Panc1 (cell line): ENCODE data around the gene USP4. TPM values are rescaled to one million over a fixed set of nuclear protein-coding genes. Genes with fewer than 3 reads are reported as not detected.

Source experiments
- ATAC-seq: fragments of 200-7000 bp; cut with Tn5 transposase; 2 replicates; pipeline ENCODE4 v1.9.1; 2020; ENCODE audit warnings: mild to moderate bottlenecking, moderate library complexity
- BruUV-seq: library from RNA; stranded (reverse); fragments of 400-500 nt; replicated peaks from 2 replicates; lab custom pipeline; 2021; lab: Mats Ljungman, UMichigan
- CTCF ChIA-PET: fragments of 300-600 bp; sonication (Branson Sonifier 250); formaldehyde crosslinking; loops from one replicate; lab custom pipeline; 2022; ENCODE audit warnings: antibody characterized with exemption; lab: Charles Lee
- POLR2A ChIA-PET: fragments of 300-600 bp; sonication (Branson Sonifier 250); formaldehyde crosslinking; loops from one replicate; lab custom pipeline; 2022; ENCODE audit warnings: antibody characterized with exemption; lab: Charles Lee
- DNase-seq: peaks from one replicate; pipeline ENCODE4 v3.0.0-alpha.2; 2010; ENCODE audit warnings: low read depth, low spot score
- H3K27ac ChIP-seq: 2 replicates; pipeline ENCODE4 v1.5.1; 2011; ENCODE audit warnings: mild to moderate bottlenecking, low read length, inconsistent platforms
- H3K27me3 ChIP-seq: fragments of 200-500 bp; sonication (Bioruptor generic); 2 replicates; pipeline ENCODE4 v1.6.0; 2014; ENCODE audit warnings: low read length, inconsistent platforms; ENCODE audit not compliant: control insufficient read depth, insufficient read depth
- H3K36me3 ChIP-seq: fragments of 200-500 bp; sonication (Bioruptor generic); 2 replicates; pipeline ENCODE4 v1.5.1; 2014; ENCODE audit warnings: inconsistent platforms, mild to moderate bottlenecking, low read length, moderate library complexity; ENCODE audit not compliant: control insufficient read depth, insufficient read depth
- H3K4me1 ChIP-seq: 2 replicates; pipeline ENCODE4 v1.5.1; 2011; ENCODE audit warnings: inconsistent platforms, mild to moderate bottlenecking, low read length, moderate library complexity; ENCODE audit not compliant: control insufficient read depth, insufficient read depth
- H3K4me3 ChIP-seq, 2 experiments: 2 replicates each; pipeline ENCODE4 v1.5.1; 2011 to 2012; ENCODE audit warnings: low read depth in 2 of 2, low read length in 2 of 2, mild to moderate bottlenecking in 2 of 2, inconsistent platforms in 1 of 2, moderate library complexity in 1 of 2
- H3K9me3 ChIP-seq: fragments of 200-500 bp; sonication (Bioruptor generic); 2 replicates; pipeline ENCODE4 v1.5.1; 2014; ENCODE audit warnings: low read depth, mild to moderate bottlenecking, inconsistent platforms, low read length, moderate library complexity; ENCODE audit not compliant: control insufficient read depth, insufficient read depth
- POLR2AphosphoS5 ChIP-seq: IDR thresholded peaks from 2 replicates; pipeline ENCODE4 v1.6.1; 2012; ENCODE audit warnings: mild to moderate bottlenecking, low read depth, low read length, moderate library complexity
- SIN3A ChIP-seq: IDR thresholded peaks from 2 replicates; pipeline ENCODE4 v1.6.1; 2012; ENCODE audit warnings: low read depth, mild to moderate bottlenecking, low read length, moderate library complexity, borderline replicate concordance; ENCODE audit not compliant: insufficient read depth
- TCF7L2 ChIP-seq: IDR thresholded peaks from 2 replicates; pipeline ENCODE4 v1.6.1; 2011; ENCODE audit warnings: mild to moderate bottlenecking, low read depth, low read length, inconsistent platforms
- in situ Hi-C: cut with HindIII; loops from 2 replicates; pipeline ENCODE4 v1.10.0; 2016; ENCODE audit warnings: low sequenced_read_pairs, low pct_unique_long_range_greater_than_20kb
- intact Hi-C: fragments of 100-400 bp; cut with micrococcal nuclease; formaldehyde crosslinking; loops from one replicate; pipeline ENCODE4 v1.10.0; 2022; ENCODE audit not compliant: unreplicated experiment
- total RNA-seq: library from RNA; stranded (reverse); gene quantifications from one replicate; pipeline ENCODE4 v1.2.1, GENCODE V29; 2021; ENCODE audit not compliant: unreplicated experiment
- TF ChIP-seq, protein P1 (sequence below): fragments of 450-650 bp; IDR thresholded peaks from 2 replicates; pipeline ENCODE4 v1.5.1; 2017; ENCODE audit warnings: mild to moderate bottlenecking
- TF ChIP-seq, protein P2 (sequence below), 2 experiments: IDR thresholded peaks; 2 replicates each; pipeline ENCODE4 v1.6.1; 2011 to 2012; ENCODE audit warnings: low read depth in 2 of 2, control low read depth in 1 of 2, low read length in 1 of 2, mild to moderate bottlenecking in 1 of 2, moderate library complexity in 1 of 2; ENCODE audit not compliant: insufficient read depth in 1 of 2

Gene USP4
- total RNA-seq, 1 experiment from 2014 or later: 39.9 TPM

DNA sequence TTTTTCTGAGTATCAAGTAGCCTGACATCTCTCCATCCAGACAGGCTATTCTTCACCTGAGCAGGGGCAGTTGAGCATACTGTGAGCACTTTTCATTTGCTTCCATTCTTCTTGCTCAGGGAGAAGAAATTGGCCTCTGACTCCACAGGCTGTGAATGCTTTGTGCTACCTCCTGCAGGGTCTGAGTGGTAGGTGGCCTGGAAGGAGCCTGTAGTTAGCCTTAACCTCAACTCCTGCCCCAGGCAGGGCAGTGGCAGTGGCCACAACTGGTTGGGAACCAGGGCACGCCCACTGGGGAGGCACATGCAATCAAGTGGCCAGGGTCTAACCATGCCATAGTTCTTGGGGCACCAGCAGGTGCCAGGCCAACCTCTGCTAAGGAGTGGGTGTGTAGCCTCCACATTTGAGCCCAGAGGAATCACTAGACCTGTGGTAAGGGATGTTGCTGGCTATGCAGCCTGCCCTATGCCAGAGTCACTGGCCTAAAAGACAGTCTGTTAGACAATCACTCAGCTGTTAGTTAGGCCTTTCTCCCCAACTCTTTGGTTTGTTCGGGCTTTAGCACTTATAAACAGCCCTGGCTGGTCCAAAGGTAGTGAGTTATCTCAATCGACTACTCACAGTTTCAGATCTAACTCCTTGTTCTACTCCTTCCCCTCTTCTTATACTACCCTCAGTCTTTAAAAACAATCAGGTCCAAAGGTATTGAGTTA, 70.3 kb downstream of the USP4 start:
- ATAC-seq: no peak
- H3K27ac ChIP-seq: no peak overlapping the region
- H3K36me3 ChIP-seq: no peaks in the 10 kb centered on the region
- no peaks in the 10 kb centered on the region for H3K9me3 ChIP-seq
- intact Hi-C loops: no loop called here
- no peaks in the 10 kb centered on the region for H3K27me3 ChIP-seq
- no peak overlapping the region for H3K4me3 ChIP-seq
- no peak for DNase-seq
- BruUV-seq: no TSS peak
- ChIA-PET POLR2A (no interaction called here), CTCF (no interaction called here)
- H3K4me1 ChIP-seq: no peaks in the 10 kb centered on the region
- TF ChIP-seq TCF7L2 (no peak), POLR2AphosphoS5 (no peak), SIN3A (no peak)
- TF ChIP-seq, protein P1, sequence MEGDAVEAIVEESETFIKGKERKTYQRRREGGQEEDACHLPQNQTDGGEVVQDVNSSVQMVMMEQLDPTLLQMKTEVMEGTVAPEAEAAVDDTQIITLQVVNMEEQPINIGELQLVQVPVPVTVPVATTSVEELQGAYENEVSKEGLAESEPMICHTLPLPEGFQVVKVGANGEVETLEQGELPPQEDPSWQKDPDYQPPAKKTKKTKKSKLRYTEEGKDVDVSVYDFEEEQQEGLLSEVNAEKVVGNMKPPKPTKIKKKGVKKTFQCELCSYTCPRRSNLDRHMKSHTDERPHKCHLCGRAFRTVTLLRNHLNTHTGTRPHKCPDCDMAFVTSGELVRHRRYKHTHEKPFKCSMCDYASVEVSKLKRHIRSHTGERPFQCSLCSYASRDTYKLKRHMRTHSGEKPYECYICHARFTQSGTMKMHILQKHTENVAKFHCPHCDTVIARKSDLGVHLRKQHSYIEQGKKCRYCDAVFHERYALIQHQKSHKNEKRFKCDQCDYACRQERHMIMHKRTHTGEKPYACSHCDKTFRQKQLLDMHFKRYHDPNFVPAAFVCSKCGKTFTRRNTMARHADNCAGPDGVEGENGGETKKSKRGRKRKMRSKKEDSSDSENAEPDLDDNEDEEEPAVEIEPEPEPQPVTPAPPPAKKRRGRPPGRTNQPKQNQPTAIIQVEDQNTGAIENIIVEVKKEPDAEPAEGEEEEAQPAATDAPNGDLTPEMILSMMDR: no peak
- TF ChIP-seq, protein P2, sequence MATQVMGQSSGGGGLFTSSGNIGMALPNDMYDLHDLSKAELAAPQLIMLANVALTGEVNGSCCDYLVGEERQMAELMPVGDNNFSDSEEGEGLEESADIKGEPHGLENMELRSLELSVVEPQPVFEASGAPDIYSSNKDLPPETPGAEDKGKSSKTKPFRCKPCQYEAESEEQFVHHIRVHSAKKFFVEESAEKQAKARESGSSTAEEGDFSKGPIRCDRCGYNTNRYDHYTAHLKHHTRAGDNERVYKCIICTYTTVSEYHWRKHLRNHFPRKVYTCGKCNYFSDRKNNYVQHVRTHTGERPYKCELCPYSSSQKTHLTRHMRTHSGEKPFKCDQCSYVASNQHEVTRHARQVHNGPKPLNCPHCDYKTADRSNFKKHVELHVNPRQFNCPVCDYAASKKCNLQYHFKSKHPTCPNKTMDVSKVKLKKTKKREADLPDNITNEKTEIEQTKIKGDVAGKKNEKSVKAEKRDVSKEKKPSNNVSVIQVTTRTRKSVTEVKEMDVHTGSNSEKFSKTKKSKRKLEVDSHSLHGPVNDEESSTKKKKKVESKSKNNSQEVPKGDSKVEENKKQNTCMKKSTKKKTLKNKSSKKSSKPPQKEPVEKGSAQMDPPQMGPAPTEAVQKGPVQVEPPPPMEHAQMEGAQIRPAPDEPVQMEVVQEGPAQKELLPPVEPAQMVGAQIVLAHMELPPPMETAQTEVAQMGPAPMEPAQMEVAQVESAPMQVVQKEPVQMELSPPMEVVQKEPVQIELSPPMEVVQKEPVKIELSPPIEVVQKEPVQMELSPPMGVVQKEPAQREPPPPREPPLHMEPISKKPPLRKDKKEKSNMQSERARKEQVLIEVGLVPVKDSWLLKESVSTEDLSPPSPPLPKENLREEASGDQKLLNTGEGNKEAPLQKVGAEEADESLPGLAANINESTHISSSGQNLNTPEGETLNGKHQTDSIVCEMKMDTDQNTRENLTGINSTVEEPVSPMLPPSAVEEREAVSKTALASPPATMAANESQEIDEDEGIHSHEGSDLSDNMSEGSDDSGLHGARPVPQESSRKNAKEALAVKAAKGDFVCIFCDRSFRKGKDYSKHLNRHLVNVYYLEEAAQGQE (IDR thresholded peaks at IDR 0.05; ENCODE audit: insufficient read depth in 1 of 2, low read depth in 2 of 2, low read length in 1 of 2): no peak
- in situ Hi-C loops: no loop called here

DNA sequence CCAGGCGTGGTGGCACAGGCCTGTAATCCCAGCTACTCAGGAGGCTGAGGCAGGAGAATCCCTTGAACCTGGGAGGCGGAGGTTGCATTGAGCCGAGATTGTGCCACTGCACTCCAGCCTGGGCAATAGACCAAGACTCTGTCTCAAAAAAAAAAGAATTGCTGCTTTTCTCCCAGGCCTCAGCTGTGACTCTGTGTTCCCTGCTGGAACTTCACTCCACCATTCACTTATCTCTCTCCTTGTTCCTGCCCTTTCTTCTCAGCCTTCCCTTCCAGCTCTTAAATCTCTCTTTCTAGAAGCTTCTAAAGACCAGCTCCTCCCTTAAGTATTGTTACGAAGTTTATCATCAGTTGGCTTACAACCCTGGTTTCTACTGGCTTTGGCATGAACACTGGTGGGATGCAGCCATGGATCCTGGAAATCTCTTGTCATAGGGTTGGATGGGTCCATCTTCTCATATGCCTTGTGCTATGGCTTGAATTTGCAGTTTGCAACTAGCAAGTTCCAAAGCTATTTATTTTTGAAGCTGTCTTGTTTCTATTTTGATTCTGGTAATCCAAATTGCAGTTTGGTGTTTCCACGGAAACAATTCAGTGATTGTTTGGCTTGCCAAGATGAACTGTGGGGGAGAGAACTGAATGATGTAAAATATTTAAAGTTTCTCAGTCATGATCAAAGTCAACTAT, 73.3 kb downstream of the USP4 start:
- no peaks in the 10 kb centered on the region for H3K27me3 ChIP-seq
- intact Hi-C loops: no loop called here
- H3K9me3 ChIP-seq: no peaks in the 10 kb centered on the region
- ChIA-PET CTCF (no interaction called here), POLR2A (no interaction called here)
- H3K4me1 ChIP-seq: no peaks in the 10 kb centered on the region
- TF ChIP-seq, protein P2 (IDR thresholded peaks at IDR 0.05; ENCODE audit: insufficient read depth in 1 of 2, low read depth in 2 of 2, low read length in 1 of 2): no peak
- TF ChIP-seq POLR2AphosphoS5: no peak
- TF ChIP-seq, protein P1: no peak
- no peak for TF ChIP-seq TCF7L2
- no peak for TF ChIP-seq SIN3A
- no TSS peak for BruUV-seq
- no peak overlapping the region for H3K27ac ChIP-seq
- in situ Hi-C loops: no loop called here
- no peak overlapping the region for H3K4me3 ChIP-seq
- DNase-seq (no peak), ATAC-seq (no peak)
- H3K36me3 ChIP-seq: no peaks in the 10 kb centered on the region
